Astrocyte of the spinal cord (primary cell): ENCODE measurements around the gene ARIH2.

ENCODE experiments used
- DNase-seq: peaks from one replicate; pipeline ENCODE4 v3.0.0; 2011; ENCODE audit warnings: low read depth, low spot score
- H3K4me3 ChIP-seq: 2 replicates; pipeline ENCODE4 v1.5.1; 2011; ENCODE audit warnings: low read depth, mild to moderate bottlenecking, low read length, moderate library complexity
- CTCF ChIP-seq: IDR thresholded peaks from 2 replicates; pipeline ENCODE4 v1.5.1; 2012; ENCODE audit warnings: low read depth, mild to moderate bottlenecking, low read length, inconsistent platforms
- in situ Hi-C: cut with HindIII; loops from 2 replicates; pipeline ENCODE4 v1.10.0; 2017; ENCODE audit warnings: low sequenced_read_pairs

The ARIH2 gene

GRCh38 chr3:48938156-48938555, 19.5 kb downstream of the ARIH2 start:
- no peak for DNase-seq
- H3K4me3 ChIP-seq: no peak overlapping the region
- in situ Hi-C loops: no loop called here
- no peak for TF ChIP-seq CTCF

GRCh38 chr3:48938689-48939088, 20.0 kb downstream of the ARIH2 start:
- no peak for TF ChIP-seq CTCF
- no peak overlapping the region for H3K4me3 ChIP-seq
- in situ Hi-C loops: no loop called here
- DNase-seq: no peak

GRCh38 chr3:48945432-48945831, 26.8 kb downstream of the ARIH2 start:
- no peak overlapping the region for H3K4me3 ChIP-seq
- no peak for TF ChIP-seq CTCF
- no peak for DNase-seq
- in situ Hi-C loops: no loop called here

- in situ Hi-C loops: no loop called here
- DNase-seq: no peak
- TF ChIP-seq CTCF: no peak
Measured at GRCh38 chr3:48945891-48946549, 27.4 kb downstream of the ARIH2 start.

GRCh38 chr3:48949376-48949717, 30.7 kb downstream of the ARIH2 start:
- no peak for DNase-seq
- no peak for TF ChIP-seq CTCF
- H3K4me3 ChIP-seq: no peak overlapping the region
- in situ Hi-C loops: no loop called here

More at GRCh38 chr3:48945891-48946549, 27.4 kb downstream of the ARIH2 start:
- H3K4me3 ChIP-seq: no peak overlapping the region

- no peak for TF ChIP-seq CTCF
- no peak overlapping the region for H3K4me3 ChIP-seq
- in situ Hi-C loops: no loop called here
- DNase-seq: no peak
Measured at GRCh38 chr3:48950051-48950450, 31.4 kb downstream of the ARIH2 start.
